ENCODE data around the gene ATP2B2.

GRCh38 chr3:10528046-10528445 is 22.7 kb upstream of the ATP2B2 start:
- TF ChIP-seq CTCF (IDR thresholded peaks at IDR 0.05) (no peak), RCOR1 (IDR thresholded peaks at IDR 0.05; ENCODE audit: low read depth, low read length) (no peak), KDM5A (IDR thresholded peaks at IDR 0.05) (no peak), POLR2A (IDR thresholded peaks at IDR 0.05; ENCODE audit: low read length) (no peak), MYC (IDR thresholded peaks at IDR 0.05; ENCODE audit: borderline replicate concordance, low read length) (no peak)
